NCI-H1930 (cell line): ENCODE measurements around the gene ANO4.
"Not testable (repeated sequence)": the region's sequence is repeated elsewhere in the genome, so short reads cannot be mapped to it uniquely, and the experiment has no call there.

Experiments used
- DNase-seq, 2 experiments: peaks; one replicate each; lab custom pipeline; 2025; lab: John Stamatoyannopoulos, UW

ANO4 gene

DNA sequence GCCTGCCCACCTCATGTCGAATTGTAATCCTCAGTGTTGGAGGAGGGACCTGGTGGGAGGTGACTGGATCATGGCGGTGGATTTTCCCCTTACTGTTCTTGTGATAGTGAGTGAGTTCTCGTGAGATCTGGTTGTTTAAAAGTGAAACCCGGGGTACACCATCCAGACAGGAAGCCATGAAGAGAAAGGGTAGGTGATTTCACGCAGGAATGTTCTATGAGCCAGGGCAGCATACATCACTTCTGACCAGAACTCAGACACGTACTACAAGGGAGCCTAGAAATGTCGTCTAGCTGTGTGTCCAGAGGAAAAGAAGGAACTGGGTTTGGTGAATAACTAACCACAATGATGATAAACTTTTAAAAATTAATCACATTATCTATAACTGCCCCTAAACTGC, 80.6 kb downstream of the ANO4 start:
- DNase-seq, result no peak

- DNase-seq, result no peak
These were observed 81.2 kb downstream of the ANO4 start for GRCh38 chr12:100875771-100876170.

DNA sequence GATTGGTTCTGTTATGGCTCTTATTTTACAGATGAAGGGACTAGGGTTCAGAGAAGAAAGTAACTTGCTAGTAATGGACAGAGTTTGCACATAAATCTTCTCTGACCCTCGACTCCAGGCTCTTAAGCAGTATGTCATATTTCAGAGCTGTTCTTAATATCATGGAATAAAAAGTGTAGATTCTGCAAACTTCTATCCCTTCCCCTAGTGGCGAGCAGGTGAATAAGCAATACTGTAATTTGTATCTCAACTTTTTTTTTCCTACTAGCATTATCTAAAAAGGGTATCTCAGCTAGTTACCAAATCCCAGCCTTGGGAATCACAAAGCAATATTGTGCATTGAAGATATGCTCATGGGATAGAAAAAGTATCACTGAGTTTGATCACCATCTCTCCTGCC, 83.2 kb downstream of the ANO4 start:
- DNase-seq, result no peak

DNA sequence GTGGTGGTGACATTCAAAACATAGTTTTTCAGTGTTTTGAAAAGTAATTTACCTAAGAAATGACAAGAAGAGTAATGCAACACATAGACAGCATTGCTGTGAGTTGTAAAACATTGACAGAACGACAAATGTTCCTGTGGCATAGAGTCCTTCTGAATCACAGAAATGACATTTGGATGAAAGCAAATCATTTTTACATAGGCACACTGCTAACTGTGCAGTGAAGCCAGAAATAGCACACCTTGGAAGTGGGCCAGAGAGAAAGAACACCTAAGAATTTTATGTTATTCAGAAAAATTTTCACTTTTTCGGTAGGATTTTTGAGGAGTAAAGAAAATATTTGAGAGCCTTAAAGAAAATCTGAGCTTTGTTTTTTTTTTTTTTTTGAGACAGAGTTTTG, 100.6 kb downstream of the ANO4 start:
- DNase-seq, result no peak

- DNase-seq, result no peak
These were observed 101.6 kb downstream of the ANO4 start for GRCh38 chr12:100896192-100896591.

- DNase-seq, result no peak
These were observed 102.7 kb downstream of the ANO4 start for GRCh38 chr12:100897240-100897639.

DNA sequence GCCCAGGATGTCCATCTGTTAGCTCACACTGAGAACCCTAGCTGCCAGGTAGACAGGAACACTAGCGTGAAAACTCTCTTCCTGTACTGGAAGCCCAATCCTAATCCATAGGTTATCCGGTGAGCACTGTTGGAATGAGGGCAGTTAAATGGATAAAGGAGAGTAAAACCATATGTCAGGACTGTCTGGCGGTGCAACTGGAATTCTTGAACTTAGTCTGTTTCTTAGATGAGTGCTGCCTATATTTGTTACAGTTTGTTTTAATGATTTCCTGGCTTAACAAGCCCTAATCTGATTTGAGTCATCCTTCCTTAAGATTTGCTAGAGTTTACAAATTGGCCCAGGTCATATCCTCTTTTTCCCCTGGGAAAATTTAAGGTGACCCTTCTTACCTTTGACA, 104.7 kb downstream of the ANO4 start:
- no peak for DNase-seq

GRCh38 chr12:100900808-100901207, 106.2 kb downstream of the ANO4 start:
- no peak for DNase-seq

- no peak for DNase-seq
These were observed 106.7 kb downstream of the ANO4 start for GRCh38 chr12:100901266-100901665.

DNA sequence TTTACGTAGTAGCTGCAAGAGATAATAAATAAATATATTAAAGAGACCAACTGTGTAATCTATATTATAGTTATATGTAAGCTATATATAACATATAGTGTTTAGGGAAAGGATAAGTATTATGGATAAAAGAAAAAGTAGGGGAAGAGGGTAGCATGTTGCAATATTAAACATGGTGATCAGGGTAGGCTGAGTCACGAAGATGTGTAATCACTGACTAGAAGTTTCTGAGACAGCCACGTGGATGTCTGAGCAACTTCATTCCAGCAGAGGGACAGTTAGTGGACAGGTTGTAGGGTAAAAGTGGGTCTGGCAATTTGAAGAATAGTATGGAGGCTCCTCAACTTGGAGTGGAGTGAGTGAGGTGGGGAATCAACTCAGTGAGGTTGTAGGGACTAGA, 109.7 kb downstream of the ANO4 start:
- no peak for DNase-seq

DNA sequence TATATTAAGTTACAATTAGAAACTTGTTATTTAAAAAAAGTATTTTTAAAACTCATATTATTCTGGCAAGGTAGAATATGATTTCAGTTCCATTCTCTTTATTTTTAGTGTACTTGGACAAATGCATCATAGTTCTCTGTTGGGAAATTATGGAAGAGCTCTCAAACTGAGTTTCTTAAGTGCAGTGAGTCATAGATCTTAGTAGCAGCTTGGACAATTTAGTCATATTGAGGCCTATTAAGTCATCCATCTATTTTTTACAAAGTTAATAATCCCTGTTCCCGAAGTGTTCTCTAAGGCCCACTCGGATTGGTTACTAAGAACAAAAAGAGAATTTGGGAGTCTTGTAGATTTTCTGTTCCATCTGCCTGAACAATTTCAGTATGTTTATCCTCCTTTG, 113.9 kb downstream of the ANO4 start:
- no peak for DNase-seq

GRCh38 chr12:100913872-100914592, 119.5 kb downstream of the ANO4 start:
- DNase-seq, result no peak

- DNase-seq, result no peak
These were observed 124.5 kb downstream of the ANO4 start for GRCh38 chr12:100919116-100919515.

- no peak for DNase-seq
These were observed 125.9 kb downstream of the ANO4 start for GRCh38 chr12:100920493-100920892.

- DNase-seq, result no peak
These were observed 132.2 kb downstream of the ANO4 start for GRCh38 chr12:100926669-100927248.

GRCh38 chr12:100927826-100928225, 133.2 kb downstream of the ANO4 start:
- DNase-seq, result no peak

DNA sequence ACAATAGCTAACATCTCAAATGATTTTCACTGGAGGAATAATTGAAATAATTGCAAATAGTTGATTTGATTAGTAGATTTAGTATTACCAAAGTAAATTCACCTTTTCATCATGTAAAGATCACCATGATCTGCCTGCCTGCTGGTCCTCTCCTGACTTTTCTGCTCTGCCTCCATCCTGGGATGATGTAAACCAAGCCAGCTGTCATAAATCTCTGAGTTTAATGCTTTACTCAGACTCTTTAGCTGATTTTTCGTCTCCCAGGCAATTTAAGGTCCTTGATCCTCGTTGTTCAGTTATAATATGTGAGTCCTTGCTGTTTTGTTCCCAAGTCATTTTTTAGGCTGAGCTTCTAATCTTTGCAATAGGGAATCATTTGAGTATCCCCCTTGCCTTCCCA, 138.0 kb downstream of the ANO4 start:
- DNase-seq, result no peak

DNA sequence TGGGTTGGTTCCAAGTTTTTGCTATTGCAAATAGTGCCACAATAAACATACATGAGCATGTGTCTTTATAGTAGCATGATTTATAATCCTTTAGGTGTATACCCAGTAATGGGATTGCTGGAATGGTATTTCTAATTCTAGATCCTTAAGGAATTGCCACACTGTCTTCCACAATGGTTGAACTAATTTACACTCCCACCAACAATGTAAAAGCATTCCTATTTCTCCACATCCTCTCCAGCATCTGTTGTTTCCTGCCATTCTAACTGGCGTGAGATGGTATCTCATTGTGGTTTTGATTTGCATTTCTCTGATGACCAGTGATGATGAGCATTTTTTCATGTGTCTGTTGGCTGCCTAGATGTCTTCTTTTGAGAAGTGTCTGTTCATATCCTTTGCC, 139.0 kb downstream of the ANO4 start:
- DNase-seq, result not testable (repeated sequence)

GRCh38 chr12:100935929-100936328, 141.4 kb downstream of the ANO4 start:
- no peak for DNase-seq

GRCh38 chr12:100936661-100937060, 142.1 kb downstream of the ANO4 start:
- DNase-seq, result no peak

- no peak for DNase-seq
These were observed 145.9 kb downstream of the ANO4 start for GRCh38 chr12:100940503-100940902.

DNA sequence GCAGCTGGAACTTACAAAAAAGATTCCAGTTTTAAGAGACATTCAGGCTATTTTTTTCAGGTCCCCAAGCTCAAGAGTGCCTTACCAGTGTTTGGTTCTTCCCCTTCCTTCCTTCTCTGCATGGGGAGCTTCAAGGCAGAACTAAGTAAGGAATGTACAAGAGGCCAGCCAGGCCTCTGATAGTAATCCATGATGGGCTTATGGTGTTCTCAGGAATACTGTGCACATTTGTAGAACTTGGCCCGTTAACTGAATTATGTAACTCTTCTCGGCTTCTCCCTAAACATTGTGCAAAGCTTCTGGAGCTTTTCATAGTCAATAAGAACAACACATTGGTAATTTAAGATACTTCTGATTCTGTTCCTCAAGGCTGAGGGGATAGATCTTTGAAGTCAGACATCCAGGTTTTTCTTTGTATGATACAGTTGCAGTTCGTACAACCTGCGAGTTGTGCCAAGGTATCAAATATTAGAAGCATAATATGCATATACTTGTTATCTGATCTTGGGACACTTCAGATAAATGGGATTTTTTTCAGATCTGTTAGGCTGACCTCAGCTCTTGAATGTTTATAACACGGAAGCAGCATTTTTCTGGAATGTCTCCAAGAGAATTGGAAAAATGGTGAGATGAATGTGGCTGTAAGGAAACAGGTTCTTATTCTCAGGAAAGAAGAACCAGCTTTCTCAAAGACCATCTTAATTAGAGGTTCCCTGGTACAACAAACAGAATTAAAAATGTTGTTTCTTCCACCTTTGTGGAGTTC, 148.6 kb downstream of the ANO4 start:
- DNase-seq, result no peak

DNA sequence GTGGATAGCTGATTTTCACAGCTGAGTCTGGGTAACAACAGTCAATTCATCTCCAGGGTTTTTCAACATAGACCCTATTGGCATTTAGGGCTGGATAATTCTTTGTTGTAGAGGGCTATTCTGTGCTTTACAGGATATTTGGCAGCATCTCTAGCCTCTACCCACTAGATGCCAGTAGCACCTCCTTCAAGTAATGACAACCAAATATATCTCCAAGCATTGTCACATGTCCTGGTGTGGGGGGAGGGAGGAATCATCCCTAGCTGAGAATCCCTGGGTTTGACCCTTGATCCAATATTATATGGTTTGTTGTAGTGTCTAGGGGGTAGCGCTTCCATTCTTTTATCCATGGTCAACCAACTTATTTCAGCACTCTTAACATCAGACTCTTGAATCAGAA, 157.2 kb downstream of the ANO4 start:
- DNase-seq, result no peak
